GM21381 (cell line): ENCODE results near the gene NR2E1.

Source experiments
- ATAC-seq: cut with Tn5 transposase; IDR thresholded peaks from one replicate; pipeline ENCODE4 v1.9.1; 2021; ENCODE audit warnings: mild to moderate bottlenecking, moderate library complexity; ENCODE audit not compliant: unreplicated experiment

NR2E1 gene

DNA sequence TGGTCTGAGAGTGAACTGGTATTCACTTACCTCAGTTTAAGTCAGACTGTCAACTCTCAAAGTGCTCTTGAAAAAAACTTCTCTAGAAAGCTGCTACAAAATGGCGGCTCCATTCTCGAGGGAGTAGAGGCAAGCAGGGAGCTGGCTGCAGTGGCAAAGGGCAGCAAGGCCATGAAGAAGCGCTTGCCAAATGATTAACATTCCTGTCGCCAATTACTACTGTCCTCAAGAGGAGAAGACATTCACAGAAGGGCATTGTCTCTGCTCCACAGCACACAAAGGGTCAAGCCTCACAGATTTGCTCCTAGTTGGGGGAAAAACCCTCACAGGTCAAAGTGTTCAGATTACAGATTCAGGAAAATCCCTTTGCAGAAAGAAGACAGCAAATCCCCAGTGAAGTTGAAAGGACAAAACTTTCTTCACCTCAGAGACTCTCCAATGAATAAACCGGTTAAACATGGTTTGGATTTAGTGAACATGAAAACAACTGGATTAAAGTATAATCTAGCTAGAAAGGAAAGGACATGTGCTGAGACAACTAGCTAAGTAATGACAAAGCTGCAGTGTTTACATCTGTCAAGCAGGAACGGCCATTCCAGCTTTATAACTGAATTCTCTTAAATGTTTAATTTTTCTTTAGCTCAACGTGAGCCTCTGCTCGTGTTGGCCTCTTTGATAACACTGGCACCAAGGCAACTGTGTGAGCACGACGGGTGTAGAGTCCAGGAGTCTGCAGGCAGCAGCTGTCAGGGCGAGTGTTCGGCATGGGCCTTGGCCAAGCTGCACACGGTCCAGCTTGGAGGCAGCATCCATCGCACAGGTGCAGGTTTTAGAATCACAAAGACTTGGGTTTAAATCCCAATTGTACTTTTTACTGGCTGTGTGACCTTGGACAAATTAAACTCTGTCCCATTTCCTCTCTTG, 37.6 kb downstream of the NR2E1 start:
- no peak for ATAC-seq

DNA sequence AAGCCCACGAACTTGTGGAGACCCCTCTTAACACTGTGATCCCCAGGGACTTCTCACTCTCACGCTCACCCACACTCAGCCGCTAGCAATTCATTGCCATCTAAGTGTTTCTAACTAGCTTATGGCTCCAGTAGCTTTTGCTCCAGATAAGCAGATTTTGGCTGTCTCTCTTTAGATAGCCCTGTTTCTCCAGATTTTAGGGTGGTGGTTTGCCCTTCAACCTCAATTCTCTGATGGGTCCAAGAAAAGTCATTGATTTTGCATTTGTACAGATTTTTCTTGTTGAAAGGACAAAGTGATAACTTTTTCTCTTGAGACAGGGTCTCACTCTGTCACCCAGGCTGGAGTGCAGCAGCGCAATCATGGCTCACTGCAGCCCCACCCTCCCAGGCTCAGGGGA, 41.2 kb downstream of the NR2E1 start:
- no peak for ATAC-seq

DNA sequence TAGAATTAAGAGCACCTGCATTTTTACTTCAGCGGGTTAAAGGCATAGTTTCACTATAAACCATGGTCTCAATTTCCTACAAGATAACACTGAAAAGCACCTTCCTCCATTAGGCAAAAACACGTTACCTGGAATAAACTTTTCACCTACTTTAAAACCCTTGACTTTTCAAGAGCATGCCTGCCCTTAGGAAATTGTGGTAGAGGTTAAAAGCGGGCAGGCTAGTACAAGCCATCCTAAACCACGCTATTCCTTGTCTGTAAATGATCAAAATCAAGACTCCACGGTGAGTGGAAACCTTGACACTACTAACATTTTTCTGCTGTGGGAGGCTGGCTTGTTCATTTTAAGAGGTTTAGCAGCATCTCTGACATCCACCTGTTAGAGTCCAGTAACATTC, 43.9 kb downstream of the NR2E1 start:
- ATAC-seq: no peak

DNA sequence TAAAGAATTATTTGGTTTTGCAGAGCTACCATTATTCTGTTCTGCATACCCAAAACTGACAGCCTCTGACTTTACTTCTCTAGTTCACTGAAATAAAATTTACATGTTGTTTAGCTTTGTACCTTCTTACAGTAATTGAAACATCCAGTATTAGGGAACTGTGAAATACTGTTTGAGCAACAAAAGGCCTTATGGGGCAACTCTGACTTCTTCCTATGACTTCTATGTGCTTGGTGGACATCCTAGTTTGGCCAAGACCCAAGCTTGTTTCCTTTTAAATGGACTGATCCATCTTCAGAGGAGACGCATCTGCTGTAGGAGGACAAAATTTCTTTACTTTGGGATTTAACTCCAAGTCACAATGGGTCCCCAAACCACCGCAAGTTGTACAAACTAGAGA, 44.7 kb downstream of the NR2E1 start:
- no peak for ATAC-seq

DNA sequence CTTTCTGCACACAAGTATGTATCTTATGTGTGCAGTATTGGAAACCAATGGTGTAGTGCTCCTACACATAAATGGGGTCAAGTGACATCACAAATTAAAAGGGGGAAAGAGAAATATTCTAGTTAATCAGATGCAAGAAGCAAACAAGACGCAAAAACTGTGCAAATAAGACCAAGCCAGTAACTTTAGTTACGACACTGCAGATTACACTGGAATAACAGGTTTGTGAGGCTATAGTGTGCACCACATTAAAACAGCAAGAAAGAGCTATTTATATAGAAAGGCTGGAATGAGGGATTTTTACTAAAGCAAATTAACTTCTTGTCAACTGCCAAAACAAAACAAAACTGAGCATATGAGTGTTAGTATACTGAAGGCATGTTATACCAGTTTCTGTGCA, 45.8 kb downstream of the NR2E1 start:
- no peak for ATAC-seq

DNA sequence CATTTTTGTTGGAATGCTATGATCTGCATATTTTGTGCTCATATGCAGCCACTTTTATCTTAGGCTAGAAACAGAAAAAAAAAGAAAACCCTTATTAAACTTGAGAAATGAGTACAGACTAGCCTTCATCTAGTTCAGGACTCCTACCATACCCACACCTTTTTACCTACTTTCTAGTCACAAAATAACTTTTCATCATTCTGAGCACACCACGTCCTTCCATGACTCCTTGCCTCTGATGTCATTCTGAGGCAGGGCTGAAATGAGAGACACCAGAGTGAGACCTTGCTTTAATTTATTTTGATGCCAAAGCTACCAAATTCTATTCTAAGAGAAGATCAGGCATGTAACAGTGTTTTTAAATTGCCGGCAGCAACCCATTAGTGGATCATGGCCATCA, 56.2 kb downstream of the NR2E1 start:
- ATAC-seq: no peak

DNA sequence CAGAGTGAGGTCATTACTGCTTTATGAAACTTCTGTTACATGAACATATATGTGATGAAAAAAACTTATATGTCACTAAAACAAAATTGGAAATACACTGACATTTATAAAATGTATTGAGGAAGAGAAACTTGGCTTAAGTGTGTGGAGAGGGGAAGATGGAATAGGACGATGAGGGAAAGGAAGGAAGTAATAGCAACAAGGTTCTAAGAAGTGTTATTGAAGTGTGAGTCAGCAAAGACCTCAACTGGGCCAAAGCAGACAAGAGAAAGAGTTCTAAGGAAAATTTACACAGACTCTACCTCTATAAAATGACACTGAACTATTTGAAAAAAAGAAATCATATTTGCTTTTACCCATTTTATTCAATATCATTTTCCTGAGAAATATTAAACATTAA, 56.7 kb downstream of the NR2E1 start:
- no peak for ATAC-seq

DNA sequence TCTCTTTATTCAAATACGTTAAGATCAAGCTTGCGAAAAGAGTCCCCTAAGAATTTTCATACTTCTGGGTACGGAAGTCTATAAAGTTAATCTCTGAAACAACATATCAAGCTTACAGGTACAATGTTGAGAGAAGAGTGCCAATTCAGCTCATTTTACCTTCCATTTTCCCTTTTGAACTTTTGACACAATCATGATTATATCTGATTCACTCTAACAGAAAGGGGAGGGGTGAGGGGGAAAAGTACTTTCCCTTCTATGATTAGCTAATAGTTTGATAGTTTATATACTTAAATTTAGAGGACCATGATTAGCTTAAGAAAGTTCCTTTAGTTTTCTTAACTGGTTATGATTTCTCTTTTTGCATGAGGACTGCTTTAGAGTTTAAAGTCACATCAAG, 61.5 kb downstream of the NR2E1 start:
- no peak for ATAC-seq

DNA sequence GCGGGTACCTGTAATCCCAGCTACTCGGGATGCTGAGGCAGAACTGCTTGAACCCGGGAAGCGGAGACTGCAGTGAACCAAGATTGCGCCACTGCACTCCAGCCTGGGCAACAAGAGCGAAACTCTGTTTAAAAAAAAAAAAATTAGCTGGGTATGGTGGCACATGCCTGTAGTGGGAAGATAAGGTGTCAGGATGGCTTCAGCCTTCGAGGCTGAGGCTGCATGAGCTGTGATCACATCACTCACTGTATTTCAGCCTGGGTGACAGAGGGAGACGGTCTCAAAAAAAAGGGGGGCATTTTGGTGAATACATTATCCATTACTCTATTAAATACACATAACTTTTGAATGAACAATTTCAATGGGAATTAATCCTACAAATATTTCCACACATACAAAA, 62.6 kb downstream of the NR2E1 start:
- ATAC-seq: no peak

DNA sequence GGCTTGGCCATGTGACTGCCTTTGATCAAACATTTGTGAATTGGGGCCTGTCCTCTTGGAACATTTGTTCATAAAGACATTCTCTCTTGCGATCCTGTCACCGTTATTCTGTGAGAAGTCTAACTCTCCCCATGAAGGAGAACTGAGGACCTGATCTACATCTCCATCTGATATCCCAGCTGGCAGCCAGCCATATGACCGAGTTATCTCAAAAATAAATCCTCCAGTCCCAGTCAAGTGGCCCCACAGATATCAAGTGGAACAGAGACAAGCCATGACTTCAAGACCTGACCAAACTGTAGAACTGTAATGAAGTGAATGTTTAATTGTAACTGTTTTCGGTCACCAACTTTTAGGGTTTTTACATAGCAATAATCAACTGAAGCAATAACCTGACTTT, 69.3 kb downstream of the NR2E1 start:
- no peak for ATAC-seq

DNA sequence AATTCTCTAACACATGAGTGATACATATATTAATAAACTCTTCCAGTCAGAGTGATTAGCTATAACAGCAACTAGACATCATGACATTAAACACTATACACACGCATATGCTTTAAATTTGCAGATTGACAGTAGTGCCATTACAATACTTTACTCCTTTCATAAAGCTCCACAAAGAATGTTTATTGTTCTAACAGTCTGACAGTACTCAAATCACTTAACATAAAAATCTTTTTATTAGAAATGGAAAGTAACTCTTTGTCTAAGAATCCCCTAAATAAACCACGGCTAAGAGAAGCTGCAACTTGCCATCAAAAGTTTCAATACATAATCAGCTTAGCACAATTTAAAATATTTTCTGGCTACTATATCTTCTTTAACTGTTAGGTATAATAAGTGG, 71.0 kb downstream of the NR2E1 start:
- ATAC-seq: no peak

DNA sequence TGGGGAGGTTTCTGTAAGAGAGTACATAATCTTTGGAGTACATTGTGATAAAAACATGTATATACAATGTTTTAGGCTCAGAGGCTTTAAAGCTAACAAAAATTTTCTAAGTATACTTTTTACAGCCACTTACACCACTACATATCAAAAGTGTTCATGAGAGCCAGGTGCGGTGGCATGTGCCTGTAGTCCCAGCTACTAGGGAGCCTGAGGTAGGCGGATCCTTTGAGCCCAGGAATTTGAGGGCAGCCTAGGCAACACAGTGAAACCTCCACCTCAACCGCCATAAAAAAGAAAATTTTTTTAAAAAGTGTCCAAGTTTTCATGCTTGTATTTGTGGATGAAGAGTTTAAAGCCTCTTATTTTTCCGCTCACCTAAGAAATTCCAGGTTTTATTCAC, 72.5 kb downstream of the NR2E1 start:
- no peak for ATAC-seq
